Hypothalamus (tissue), 51 donors: ENCODE measurements around the gene STARD13.

Source experiments
- DNase-seq, 51 donors: peaks; one replicate each; lab custom pipeline; 2025; lab: John Stamatoyannopoulos, UW

The STARD13 gene

DNA sequence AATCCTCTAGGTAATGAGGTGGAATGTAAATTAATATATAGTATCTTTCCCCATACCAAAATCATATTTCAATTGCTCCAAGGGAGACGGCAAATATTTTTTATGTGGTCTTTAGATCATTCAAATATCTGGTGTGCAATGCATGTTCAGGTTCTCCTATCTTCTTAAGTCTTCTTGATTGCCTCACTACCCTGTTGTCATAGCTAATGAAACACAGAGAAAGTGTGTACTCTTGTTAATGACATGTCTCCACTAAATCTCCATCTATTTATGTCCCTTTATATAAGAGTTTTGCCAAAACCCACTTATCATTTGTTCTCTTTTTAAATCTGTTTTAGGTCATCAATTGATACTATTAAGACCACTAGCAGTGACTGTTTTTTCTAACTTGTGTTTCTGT, 6.6 kb downstream of the STARD13 start:
- DNase-seq = no peak

DNA sequence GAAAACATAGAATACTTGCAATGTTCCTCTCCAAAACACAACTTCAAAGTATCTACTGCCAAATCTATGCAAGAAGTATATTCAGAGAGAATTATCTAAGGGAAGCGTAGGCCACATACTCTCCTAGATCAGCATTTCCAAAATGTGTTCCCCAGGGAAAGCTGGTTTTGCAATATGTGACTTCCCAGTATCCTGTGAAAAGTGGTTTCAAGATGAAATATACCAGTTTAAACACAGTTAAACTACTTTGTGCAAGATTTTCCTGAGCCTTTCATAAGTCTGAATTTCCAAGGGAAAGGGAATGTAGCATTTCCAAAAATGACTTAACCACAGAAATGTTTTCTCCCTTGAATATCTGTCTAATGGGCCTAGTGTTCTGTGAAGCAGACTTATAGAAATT, 7.6 kb downstream of the STARD13 start:
- no peak for DNase-seq

DNA sequence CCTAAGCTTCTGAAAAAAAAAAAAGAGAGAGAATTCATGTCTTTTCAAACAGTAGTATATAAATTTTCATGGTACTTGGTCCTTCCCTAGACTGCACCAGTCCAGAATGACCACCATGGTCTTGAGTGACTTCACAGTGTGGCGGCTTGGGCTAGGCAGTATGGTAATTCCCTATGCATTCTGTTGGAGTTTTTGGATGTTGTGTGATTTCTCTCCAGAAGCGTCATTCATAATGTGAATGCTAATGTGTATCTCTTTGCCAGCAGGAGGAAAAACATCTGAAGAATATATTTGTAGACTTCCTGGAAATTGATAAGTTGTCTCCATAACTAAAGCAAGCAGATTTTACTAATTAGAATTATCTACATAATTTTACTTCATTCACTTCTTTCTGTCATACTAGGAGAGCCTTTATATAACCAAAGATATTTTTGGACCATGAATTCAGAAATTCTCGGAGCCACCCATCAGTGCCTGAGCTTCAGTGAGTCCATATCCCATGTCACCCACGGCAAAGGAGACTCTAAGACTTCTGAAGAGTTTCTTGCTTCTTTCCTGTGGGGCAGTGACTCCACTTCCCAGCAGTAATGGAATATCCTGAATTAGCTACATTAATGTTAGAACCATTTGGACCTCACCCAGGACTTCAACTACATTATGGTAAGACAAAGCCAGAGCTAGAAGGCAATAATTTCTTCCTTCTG, 8.4 kb downstream of the STARD13 start:
- DNase-seq = no peak

DNA sequence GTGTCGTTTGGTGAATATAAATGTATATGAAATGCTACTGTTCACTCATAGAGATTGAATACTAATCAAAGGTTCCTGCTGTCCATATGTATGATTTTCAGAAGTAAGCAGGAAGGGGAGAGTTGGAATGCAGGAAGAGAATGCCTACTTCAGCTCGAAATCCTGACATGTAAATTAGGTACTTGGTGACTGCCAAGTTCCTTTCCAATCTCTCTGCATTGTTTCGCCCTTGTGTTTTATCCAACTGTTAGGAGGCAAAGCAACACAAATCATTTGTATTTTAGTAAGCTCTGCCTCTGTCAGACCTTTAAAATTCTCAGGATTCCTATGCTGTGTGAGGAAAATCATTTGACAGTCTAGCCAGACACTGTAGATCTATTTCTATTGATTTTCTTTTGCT, 9.0 kb downstream of the STARD13 start:
- DNase-seq = peak in 2 of 51 donors; percentile 25 to 35

DNA sequence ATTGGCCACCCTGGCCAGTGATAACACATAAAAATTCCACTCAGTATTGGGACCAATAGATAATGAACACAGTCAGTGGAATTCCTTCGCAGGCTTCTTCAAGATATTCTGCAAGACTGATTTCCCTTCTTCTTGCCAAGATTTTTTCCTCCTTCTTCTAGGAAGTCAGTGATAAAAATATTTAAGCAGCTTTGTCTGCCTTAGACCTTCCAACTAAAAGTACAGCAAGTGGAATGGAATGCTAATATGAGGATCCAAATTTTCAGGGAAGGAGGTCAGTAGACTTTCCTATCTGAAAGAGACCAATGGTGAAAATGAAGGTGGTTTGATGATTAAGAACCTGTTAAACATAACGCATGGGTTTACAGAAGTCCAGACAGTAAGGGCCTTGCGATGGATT, 9.6 kb downstream of the STARD13 start:
- DNase-seq = no peak

DNA sequence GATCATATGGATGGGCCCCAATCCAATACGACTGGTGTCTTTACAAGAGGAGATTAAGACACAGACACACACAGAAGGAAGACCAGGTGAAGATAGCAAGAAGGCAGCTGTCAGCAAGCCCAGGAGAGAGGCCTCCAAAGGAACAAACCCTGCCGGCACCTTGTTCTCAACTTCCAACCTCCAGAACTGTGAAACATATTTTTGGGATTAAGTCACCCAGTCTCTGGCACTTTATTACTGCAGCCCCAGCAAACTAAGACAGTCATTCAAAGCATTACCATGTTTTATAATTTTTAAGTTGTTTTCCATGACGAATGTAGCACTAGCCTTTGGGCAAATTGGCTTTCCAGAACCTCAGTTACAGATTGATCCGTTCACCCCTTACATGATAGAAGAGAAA, 11.3 kb downstream of the STARD13 start:
- DNase-seq = no peak

DNA sequence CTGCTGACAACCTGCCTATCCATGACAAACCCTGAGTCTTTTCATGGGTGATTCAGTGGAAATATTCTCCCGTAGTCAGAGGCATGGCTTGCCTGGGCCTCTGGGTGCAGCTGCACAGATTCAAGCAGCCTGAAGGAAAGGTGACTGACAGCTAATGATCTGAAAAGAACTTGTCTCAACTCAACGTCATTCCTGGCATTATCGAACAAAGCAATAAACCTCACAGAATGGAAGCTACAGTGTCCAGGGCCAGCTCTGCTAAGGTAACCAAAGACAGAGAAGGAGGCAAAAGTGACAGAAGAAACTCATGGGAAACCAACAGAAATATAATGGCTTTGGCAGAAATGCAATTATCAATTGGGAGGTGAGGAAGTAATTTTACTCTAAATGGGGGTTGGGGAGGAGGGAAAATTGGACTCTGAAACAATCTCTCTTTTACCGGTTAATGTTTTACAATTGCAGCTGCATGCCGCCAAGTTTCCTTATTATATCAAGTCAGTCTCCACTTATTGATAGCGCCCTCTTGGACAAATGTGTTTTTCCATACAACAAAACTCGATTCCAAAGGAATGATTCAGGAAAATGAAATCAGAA, 12.9 kb downstream of the STARD13 start:
- no peak for DNase-seq

DNA sequence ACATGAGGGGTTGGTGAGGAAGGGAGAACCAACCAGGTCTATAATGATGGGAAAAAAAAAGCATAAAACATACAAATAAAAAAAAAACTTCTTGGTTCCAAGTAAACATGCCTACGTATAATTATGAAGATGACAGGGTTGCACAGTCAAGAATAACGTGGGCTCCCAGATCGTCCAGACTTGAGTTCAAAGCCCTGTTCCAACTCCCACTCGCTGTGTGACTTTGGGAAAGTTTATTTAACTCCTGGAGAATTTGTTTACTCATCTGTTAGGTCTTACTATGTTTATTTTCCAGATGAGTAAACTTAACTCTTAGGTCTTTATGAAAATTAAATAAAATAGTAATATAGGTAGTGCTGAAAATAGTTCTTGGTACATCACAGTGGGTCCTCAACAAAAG, 13.8 kb downstream of the STARD13 start:
- no peak for DNase-seq

DNA sequence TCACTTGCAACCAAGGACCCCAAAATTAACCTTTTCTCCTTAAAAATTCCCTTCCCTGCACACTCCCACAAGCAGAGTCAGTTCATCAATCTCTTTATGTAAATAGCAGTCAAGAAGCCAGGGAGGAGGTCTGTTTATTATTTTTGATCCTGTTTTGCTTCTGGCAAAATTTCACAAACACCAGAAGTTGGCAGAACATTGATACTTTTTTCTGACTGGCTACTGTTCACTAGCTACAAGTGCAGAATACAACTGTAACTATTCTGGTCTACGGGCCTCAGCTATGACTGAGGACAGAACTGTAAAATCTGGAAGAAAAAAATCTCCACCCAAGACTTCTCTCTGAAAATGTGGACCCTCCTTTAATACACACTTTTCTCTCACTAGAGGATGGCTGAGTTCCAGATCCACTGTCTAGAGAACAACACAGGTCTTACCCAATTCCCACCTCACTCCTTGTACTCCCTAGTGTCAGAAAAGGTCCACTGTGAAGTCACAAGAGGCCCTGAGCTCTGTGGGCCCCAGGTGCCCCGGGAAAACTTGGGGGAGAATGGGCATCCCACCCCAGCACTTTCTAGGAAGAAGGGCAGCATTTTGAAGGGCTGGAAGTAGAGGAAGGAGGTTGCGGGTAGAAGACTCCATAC, 14.5 kb downstream of the STARD13 start:
- peak in 1 of 51 donors; percentile 18 for DNase-seq

DNA sequence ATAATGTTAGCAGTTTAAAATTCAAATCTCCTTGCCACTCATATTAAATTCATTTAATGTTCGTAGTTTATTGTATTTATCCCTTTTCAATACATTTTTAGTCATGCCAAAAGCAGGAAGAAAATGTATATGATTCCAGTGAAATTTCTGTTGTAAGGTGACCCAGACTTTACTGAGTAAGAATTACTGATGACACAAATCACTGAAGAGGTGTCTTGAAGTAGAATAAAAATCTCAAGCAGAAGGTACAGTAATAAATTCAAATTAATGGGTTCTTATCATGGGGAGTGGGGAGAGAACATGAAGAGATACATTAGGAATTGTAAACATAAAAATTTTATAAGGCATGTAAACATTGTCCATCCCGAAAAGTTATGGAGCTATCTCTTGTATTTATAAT, 19.9 kb downstream of the STARD13 start:
- no peak for DNase-seq

DNA sequence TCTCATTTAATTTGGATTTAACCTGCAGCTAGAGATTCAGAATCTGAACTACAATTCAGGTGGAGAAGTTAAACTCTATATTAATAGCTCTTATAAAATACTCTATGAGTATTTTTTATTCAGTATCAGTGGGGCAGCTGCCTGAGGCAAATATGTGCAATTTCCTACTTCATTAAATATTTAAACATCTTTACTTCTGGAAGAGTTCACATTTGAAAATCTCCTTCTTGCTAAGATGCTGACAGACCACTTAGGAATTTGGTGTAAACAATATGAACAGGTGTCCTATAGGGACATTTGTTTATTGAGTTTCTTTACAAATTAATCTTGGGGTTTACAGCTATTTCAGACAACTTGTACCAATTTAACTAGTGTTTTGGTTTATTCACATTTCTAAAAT, 20.4 kb downstream of the STARD13 start:
- no peak for DNase-seq

DNA sequence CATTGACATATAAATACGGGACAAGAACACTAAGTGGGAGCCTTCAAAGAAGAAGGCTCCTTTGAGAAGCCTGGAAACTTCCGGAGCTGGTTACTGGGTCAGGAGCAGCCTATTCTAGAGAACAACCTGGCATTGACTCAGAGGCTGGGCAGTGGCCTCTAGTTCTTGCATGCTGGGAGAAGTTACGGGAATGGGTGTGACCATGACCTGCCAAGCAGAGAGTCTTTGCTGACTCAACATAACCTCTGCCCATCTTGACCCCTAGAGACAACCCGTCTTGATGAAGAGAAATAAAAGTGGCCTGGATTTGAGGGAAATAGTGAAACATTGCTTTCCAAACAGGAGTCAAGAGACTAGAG, 21.0 kb downstream of the STARD13 start:
- DNase-seq = peak in 12 of 51 donors; percentile 7 to 54 (median 20)

DNA sequence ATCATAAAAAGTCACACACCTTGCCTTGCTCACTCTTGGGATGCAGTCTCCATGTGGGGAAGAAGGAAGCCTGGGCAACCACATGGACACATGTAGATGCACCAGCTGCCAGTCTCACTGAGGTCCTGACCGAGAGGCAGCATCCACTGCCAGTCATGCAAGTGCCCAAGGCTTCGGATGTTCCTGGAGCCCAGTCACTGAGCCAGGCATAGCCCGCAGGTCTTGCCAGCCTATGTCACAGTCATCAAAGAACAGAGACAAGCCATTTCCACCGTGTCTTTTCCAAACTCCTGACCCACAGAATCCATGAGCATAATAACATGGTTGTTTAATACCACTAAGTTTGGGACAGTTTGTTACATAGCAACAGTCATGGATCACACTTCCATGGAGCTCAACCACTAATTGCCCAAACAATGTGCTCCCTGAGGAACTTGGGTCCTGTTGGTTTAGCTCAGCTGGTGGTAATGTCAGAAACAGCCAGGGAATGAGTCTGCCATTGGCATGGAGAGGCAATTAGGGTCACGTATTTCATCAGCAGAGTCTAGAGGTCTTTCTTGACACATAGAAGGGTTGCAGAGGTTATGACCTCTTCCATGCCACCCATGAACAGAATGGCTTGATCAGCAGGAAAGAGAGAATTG, 21.5 kb downstream of the STARD13 start:
- peak in 1 of 51 donors; percentile 5 for DNase-seq

DNA sequence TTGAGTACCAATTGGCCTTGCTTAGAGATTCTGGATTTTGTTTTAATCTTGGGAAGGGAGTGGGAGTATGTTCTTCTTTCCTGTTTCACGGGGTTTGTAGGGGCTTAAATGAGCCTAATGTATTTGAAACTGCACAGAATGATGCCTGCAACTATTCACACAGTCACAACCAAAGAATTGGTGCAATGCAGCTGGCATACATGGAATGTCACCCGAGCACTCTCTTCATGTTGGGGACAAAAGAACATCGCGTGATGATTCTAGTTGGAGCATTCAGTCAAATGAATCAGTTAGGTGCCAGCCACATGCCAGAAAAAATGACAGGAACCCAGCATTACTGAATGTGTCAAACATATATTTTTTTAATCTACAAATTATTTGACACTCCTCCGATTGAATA, 22.1 kb downstream of the STARD13 start:
- DNase-seq = peak in 1 of 51 donors; percentile 56

DNA sequence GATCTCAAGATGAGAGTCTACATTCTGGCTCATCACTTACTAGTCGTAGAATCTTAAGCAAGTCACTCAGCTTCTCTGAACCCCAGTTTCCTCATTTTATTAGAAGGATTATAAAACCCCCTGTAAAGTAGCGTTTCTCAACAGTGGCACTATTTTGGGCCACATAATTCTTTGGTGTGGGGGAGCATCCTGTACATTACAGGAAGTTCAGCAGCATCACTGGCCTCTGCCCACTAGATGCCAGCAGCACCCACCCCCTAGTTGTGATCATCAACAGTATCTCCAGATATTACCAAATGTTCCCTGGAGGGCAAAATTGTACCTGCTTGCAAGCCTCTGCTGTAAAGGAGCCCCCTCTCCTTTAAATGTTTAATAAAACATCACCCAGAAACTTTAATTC, 22.6 kb downstream of the STARD13 start:
- peak in 6 of 51 donors; percentile 8 to 56 (median 26) for DNase-seq

DNA sequence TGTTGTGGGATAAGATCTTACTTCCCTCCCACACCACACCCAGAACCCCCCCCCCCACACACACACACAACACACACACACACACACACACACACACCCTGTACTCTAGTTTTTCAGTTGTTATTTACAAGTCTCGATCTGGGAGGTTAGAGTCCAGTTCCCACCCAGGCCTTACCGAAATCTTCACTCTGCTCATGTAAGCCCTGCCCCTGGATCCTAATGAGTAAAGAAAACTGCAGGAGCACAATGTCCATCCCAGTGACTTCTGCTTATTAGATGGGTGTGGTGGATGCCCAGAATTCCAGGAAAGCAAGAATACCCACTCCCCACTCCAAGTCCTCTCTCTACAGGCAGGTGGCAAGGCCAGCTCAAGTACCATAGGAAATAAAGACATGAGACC, 23.0 kb downstream of the STARD13 start:
- DNase-seq = peak in 1 of 51 donors; percentile 60

DNA sequence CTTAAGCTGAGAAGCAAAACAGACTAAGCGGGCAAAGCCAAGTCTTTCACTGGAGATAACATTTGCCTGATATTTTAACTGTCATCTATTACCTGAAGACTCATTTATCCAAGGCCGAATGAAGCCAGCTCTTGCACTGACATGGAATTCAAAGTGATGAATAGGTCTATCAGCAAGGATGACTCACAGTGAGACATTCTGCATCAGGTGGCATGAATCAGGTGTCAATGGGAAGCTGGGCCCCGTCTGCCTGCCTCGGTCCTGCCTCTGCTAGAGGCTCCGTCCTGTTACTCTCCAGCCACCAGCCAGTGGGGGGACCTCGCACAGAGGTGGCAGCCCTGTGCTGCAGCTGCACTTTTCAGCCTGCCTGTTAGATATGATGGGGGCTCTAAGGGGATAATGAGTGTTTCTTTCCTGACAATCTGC, 23.5 kb downstream of the STARD13 start:
- DNase-seq = peak in 18 of 51 donors; percentile 10 to 83 (median 26)

DNA sequence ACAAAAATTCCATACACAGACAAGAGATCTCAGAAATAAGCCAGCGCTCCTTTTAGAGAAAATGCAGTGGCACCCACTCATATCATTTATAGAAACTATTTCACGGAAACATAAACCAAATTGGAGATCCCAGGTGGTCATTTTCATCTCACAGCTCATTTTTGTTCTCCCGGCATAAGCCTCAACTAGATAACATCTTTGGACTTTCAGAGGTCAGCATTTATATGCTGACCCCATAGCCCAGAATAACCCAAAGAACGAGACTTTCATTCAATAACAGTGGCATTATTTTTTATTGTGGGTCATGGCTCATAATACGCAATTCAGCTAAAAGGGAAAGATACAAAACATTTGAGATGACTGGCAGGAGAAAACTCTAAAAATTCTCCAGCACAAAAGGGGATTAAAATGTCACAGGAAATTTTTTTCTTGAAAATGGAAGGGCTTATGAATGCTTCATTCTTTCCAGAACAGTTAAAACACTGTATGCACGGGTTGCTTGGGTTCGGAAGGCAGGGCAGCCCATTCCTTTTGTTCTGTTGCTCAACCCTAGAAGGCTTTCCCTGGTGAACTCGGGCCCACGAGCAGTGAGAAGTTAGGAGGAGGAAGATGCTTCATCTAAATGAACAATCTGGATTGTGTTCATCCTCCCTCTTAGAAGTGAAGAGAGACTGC, 24.0 kb downstream of the STARD13 start:
- peak in 12 of 51 donors; percentile 9 to 82 (median 35) for DNase-seq

DNA sequence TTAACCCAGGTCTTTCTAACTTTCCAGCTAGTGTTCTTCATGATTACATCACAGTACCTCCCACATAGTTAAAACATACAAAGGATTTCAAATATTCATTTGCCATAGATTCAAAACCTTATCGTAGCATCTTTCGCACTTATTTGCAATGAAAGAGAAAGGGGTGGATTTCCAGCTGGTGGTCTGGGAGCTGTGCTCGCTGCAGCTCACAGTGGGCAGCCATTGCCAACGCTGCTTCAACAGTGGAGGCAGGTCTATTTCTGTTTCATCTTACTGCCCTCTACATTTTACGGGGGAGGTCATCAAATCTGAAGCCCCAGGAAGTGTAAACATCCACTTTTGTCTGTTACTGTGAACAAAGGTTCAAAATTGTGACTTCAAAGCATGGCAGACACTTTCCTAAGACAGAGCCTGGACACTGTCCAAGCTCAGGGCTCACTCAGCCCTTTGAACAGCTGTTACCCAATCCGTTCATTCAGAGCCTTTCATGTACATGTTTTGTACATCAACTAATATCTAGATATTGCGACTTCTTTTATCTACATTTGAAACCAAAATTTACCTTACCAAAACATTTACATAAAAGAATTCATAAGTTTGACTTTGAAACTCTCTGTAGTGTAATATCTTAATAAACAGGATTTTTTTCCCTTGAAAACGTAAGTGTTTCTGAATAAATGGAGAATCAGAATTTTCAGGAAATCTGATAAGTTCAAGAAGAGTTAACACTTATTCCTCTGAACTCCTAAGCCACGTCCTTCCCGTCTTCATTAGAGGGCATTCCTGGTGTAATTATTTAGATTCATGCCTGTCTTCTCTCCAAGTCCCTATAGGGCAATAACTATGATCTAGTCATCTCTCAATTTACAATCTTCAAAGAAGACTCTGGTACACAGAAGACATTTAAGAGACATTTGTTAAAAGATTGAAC, 25.1 kb downstream of the STARD13 start:
- peak in 1 of 51 donors; percentile 32 for DNase-seq

DNA sequence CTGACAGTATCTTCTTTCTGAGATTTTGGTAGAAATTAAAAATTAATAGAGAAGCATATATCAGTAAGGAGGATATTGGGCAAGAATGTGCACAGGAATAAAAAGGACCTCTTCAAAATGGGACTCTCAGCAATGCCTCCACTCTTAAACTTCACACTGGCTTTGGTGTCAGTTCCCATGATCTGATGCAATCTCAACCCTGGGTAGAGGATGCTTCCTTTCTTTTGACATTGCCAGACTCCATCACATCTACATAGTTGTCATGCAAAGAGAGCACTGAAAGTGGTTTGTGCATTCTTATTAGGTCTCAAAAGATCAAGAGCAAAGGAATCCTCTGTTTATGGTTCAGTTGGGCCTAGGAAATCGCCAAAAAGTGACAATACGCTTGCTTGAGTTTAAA, 26.3 kb downstream of the STARD13 start:
- no peak for DNase-seq
